ENCODE results near the gene EIF4E2.
A peak's percentile ranks its signal among the peaks of the same experiment; 100 is the strongest.

Gene EIF4E2

GRCh38 chr2:232598293-232598692, 47.8 kb downstream of the EIF4E2 start:
- no peak for DNase-seq (ENCODE audit: low read depth)

- no peak for DNase-seq (ENCODE audit: low read depth)
Observed at GRCh38 chr2:232600053-232600773, 49.7 kb downstream of the EIF4E2 start.

GRCh38 chr2:232603283-232603682, 52.8 kb downstream of the EIF4E2 start:
- DNase-seq (ENCODE audit: low read depth) = no peak

GRCh38 chr2:232604535-232604934, 54.0 kb downstream of the EIF4E2 start:
- DNase-seq (ENCODE audit: low read depth) = no peak

- DNase-seq (ENCODE audit: low read depth) = no peak
Observed at GRCh38 chr2:232607011-232607410, 56.5 kb downstream of the EIF4E2 start.

GRCh38 chr2:232609607-232610006, 59.1 kb downstream of the EIF4E2 start:
- no peak for DNase-seq (ENCODE audit: low read depth)

GRCh38 chr2:232610081-232610480, 59.6 kb downstream of the EIF4E2 start:
- DNase-seq (ENCODE audit: low read depth) = no peak

GRCh38 chr2:232611061-232611460, 60.6 kb downstream of the EIF4E2 start:
- no peak for DNase-seq (ENCODE audit: low read depth)

- DNase-seq (ENCODE audit: low read depth) = peak; percentile 18
Observed at GRCh38 chr2:232611559-232612218, 61.2 kb downstream of the EIF4E2 start.

- DNase-seq (ENCODE audit: low read depth) = no peak
Observed at GRCh38 chr2:232613538-232614134, 63.1 kb downstream of the EIF4E2 start.

- DNase-seq (ENCODE audit: low read depth) = no peak
Observed at GRCh38 chr2:232615339-232615738, 64.8 kb downstream of the EIF4E2 start.

Measured in amniotic epithelial cell (primary cell).